Testis (tissue), 3 donors: ENCODE measurements around the gene LRRC43. TPM values are rescaled to one million over a fixed set of nuclear protein-coding genes. Genes with fewer than 3 reads are reported as not detected.

Experiments used
- DNase-seq: peaks from one replicate; pipeline ENCODE4 v3.0.0-alpha.2; 2019
- H3K27ac ChIP-seq, 2 donors: fragments of 200-600 bp; sonication (generic); one replicate each; pipeline ENCODE4 v1.5.1; 2019
- H3K27me3 ChIP-seq: fragments of 200-600 bp; sonication (generic); one replicate; pipeline ENCODE4 v1.5.1; 2019
- H3K36me3 ChIP-seq: fragments of 200-600 bp; sonication (generic); one replicate; pipeline ENCODE4 v1.5.1; 2017; ENCODE audit warnings: low read depth; ENCODE audit errors: missing control alignments
- H3K4me1 ChIP-seq: fragments of 200-600 bp; sonication (generic); one replicate; pipeline ENCODE4 v1.5.1; 2019
- H3K4me3 ChIP-seq, 2 donors: fragments of 200-600 bp; sonication (generic); one replicate each; pipeline ENCODE4 v1.5.1; 2017 to 2019
- H3K9me3 ChIP-seq: fragments of 200-600 bp; sonication (generic); one replicate; pipeline ENCODE4 v1.5.1; 2017
- CTCF ChIP-seq, 3 experiments: fragments of 450-650 bp in 2 of 3; fragments of 200-600 bp in 1 of 3; sonication (generic) in 1 of 3; IDR thresholded peaks; one replicate each; pipeline ENCODE4 v1.5.1; 2016 to 2019; ENCODE audit warnings: antibody characterized with exemption in 3 of 3, mild to moderate bottlenecking in 2 of 3, moderate library complexity in 1 of 3
- POLR2A ChIP-seq: fragments of 450-650 bp; IDR thresholded peaks from one replicate; pipeline ENCODE4 v1.6.1; 2017; ENCODE audit warnings: antibody characterized with exemption, mild to moderate bottlenecking, moderate library complexity
- WGBS, 2 donors: methylation state at CpG; one replicate each; pipeline ENCODE4 v1.1.5; 2018; 5-methylcytosine and 5-hydroxymethylcytosine counted together
- intact Hi-C: fragments of 100-400 bp; cut with DNase I; formaldehyde crosslinking; loops from one replicate; pipeline ENCODE4 v1.15.1; 2023; ENCODE audit warnings: low total_unique reads
- polyA plus RNA-seq: library from polyadenylated mRNA; stranded (reverse); fragments of 350-450 nt; fragmentation: Illumina TruSeq; extraction: RNeasy Lipid Tissue Mini Kit (QIAGEN cat#74804); gene quantifications from one replicate; pipeline ENCODE4 v1.2.3, GENCODE V29; 2014; ENCODE audit warnings: low read depth, low replicate concordance; ENCODE audit not compliant: insufficient read depth
- total RNA-seq, 2 donors: library from RNA; depleted of rRNA; stranded (reverse); fragments of >200 nt; gene quantifications; one replicate each; pipeline ENCODE4 v1.2.3, GENCODE V29; 2016

The LRRC43 gene
- total and polyA plus RNA-seq, 3 donors from 2014 or later, result 10.8 to 16.6 (median 11.0) TPM

- Histone ChIP-seq H3K36me3 (no peaks in the 10 kb centered on the region), H3K9me3 (no peaks in the 10 kb centered on the region), H3K27ac (no peak overlapping the region), H3K4me3 (no peak overlapping the region), H3K27me3 (no peaks in the 10 kb centered on the region), H3K4me1 (no peaks in the 10 kb centered on the region)
- WGBS, 2 donors, result 73 to 74% methylated on average over 8 of the region's 8 CpGs
- intact Hi-C loops, result no loop called here
- DNase-seq, result peak; percentile 6
- TF ChIP-seq POLR2A, result no peak
- TF ChIP-seq CTCF (IDR thresholded peaks at IDR 0.05), result no peak
These were observed 24.5 kb downstream of the LRRC43 start for GRCh38 chr12:122207391-122207790.

- no peaks in the 10 kb centered on the region for H3K9me3 ChIP-seq
- H3K4me1 ChIP-seq, result no peaks in the 10 kb centered on the region
- no peaks in the 10 kb centered on the region for H3K27me3 ChIP-seq
- WGBS, 2 donors, result 90 to 92% methylated on average over 18 of the region's 18 CpGs
- no peak for DNase-seq
- no peak overlapping the region for H3K4me3 ChIP-seq
- no peak for TF ChIP-seq CTCF (IDR thresholded peaks at IDR 0.05)
- no peak for TF ChIP-seq POLR2A
- no peaks in the 10 kb centered on the region for H3K36me3 ChIP-seq
- intact Hi-C loops, result no loop called here
- no peak overlapping the region for H3K27ac ChIP-seq
These were observed 25.3 kb downstream of the LRRC43 start for GRCh38 chr12:122208073-122208820.

- no peak for DNase-seq
- intact Hi-C loops, result no loop called here
- TF ChIP-seq POLR2A (no peak), CTCF (IDR thresholded peaks at IDR 0.05) (no peak)
- Histone ChIP-seq H3K4me1 (peaks cover 2% of the 10 kb centered on the region), H3K4me3 (no peak overlapping the region), H3K27ac (no peak overlapping the region), H3K27me3 (no peaks in the 10 kb centered on the region), H3K9me3 (no peaks in the 10 kb centered on the region), H3K36me3 (no peaks in the 10 kb centered on the region)
- 87 to 93% methylated on average over 5 of the region's 5 CpGs for WGBS, 2 donors
These were observed 32.8 kb downstream of the LRRC43 start for GRCh38 chr12:122215771-122216170.

GRCh38 chr12:122216445-122216844 lies 33.5 kb downstream of the LRRC43 start:
- intact Hi-C loops, result no loop called here
- DNase-seq, result no peak
- no peak overlapping the region for H3K27ac ChIP-seq
- no peaks in the 10 kb centered on the region for H3K9me3 ChIP-seq
- WGBS, 2 donors, result 91 to 96% methylated on average over 1 of the region's 1 CpG
- no peak for TF ChIP-seq POLR2A
- no peak for TF ChIP-seq CTCF (IDR thresholded peaks at IDR 0.05)
- H3K4me3 ChIP-seq, result no peak overlapping the region
- H3K36me3 ChIP-seq, result no peaks in the 10 kb centered on the region
- no peaks in the 10 kb centered on the region for H3K27me3 ChIP-seq
- H3K4me1 ChIP-seq, result peaks cover 9% of the 10 kb centered on the region
